SK-N-SH (cell line): Measurements from ENCODE around the gene RCN2. TPM values are rescaled to one million over a fixed set of nuclear protein-coding genes. Genes with fewer than 3 reads are reported as not detected.
A peak's percentile ranks its signal among the peaks of the same experiment; 100 is the strongest.

ENCODE experiments used
- CTCF ChIA-PET: fragments of 300-600, 350-600 bp; formaldehyde crosslinking; extraction: SDS; loops from one replicate; lab custom pipeline; 2021; lab: Yijun Ruan, JAX
- POLR2A ChIA-PET: fragments of 350-600 bp; sonication (Branson Sonifier 250); formaldehyde crosslinking; extraction: SDS; loops from one replicate; lab custom pipeline; 2020; ENCODE audit warnings: antibody characterized with exemption, inconsistent platforms; lab: Yijun Ruan, JAX
- DNase-seq: peaks from one replicate; pipeline ENCODE4 v3.0.0; 2012
- H2AFZ ChIP-seq: fragments of 200-600 bp; sonication (generic); 2 replicates; pipeline ENCODE4 v1.8.1; 2016; ENCODE audit warnings: antibody characterized with exemption, mild to moderate bottlenecking, low read depth
- H3F3A ChIP-seq: fragments of 200-600 bp; sonication (generic); replicated peaks from 2 replicates; pipeline ENCODE3; 2016; ENCODE audit warnings: antibody characterized with exemption, mild to moderate bottlenecking; ENCODE audit not compliant: insufficient read depth
- H3K27ac ChIP-seq, 2 experiments: fragments of 200-500 bp in 1 of 2; fragments of 200-600 bp in 1 of 2; sonication (Bioruptor generic) in 1 of 2; sonication (generic), shearing (Covaris generic) in 1 of 2; 2 replicates each; pipeline versions ENCODE4 v1.5.1 to v1.6.1; 2014 to 2016; ENCODE audit warnings: low read depth in 2 of 2, inconsistent platforms in 1 of 2, low read length in 1 of 2, mild to moderate bottlenecking in 1 of 2, mixed read lengths in 1 of 2
- H3K27me3 ChIP-seq: fragments of 200-600 bp; sonication (generic), shearing (Covaris generic); 2 replicates; pipeline ENCODE4 v1.6.1; 2016; ENCODE audit warnings: mixed run types; ENCODE audit not compliant: insufficient read depth
- H3K36me3 ChIP-seq, 2 experiments: fragments of 200-500 bp in 1 of 2; fragments of 200-600 bp in 1 of 2; sonication (Bioruptor generic) in 1 of 2; sonication (generic) in 1 of 2; replicated peaks in 1 of 2; 2 replicates each; pipeline versions ENCODE3 to v1.5.1; 2014 to 2016; ENCODE audit warnings: low read length in 1 of 2, mild to moderate bottlenecking in 1 of 2; ENCODE audit not compliant: insufficient read depth in 2 of 2, control insufficient read depth in 1 of 2
- H3K4me1 ChIP-seq, 2 experiments: fragments of 200-500 bp in 1 of 2; fragments of 200-600 bp in 1 of 2; sonication (Bioruptor generic) in 1 of 2; sonication (generic), shearing (Covaris generic) in 1 of 2; 2 replicates each; pipeline versions ENCODE4 v1.5.1 to v1.6.1; 2014 to 2016; ENCODE audit warnings: low read depth in 1 of 2, low read length in 1 of 2, mixed run types in 1 of 2; ENCODE audit not compliant: insufficient read depth in 2 of 2, control insufficient read depth in 1 of 2
- H3K4me2 ChIP-seq: fragments of 200-600 bp; sonication (generic), shearing (Covaris generic); 2 replicates; pipeline ENCODE4 v1.6.1; 2017; ENCODE audit warnings: mixed run types
- H3K4me3 ChIP-seq, 2 experiments: fragments of 200-500 bp in 1 of 2; fragments of 200-600 bp in 1 of 2; sonication (Bioruptor generic) in 1 of 2; sonication (generic), shearing (Covaris generic) in 1 of 2; 2 replicates each; pipeline versions ENCODE4 v1.5.1 to v1.8.1; 2014 to 2016; ENCODE audit warnings: low read depth in 2 of 2, inconsistent platforms in 1 of 2, low read length in 1 of 2, mild to moderate bottlenecking in 1 of 2, mixed read lengths in 1 of 2, moderate library complexity in 1 of 2
- H3K79me2 ChIP-seq: fragments of 200-600 bp; sonication (generic); 2 replicates; pipeline ENCODE4 v1.8.1; 2017; ENCODE audit warnings: mild to moderate bottlenecking; ENCODE audit not compliant: insufficient read depth
- H3K9ac ChIP-seq: fragments of 200-600 bp; sonication (generic); 2 replicates; pipeline ENCODE4 v1.6.1; 2017; ENCODE audit warnings: mixed run types
- H3K9me2 ChIP-seq: fragments of 200-600 bp; sonication (generic); 2 replicates; pipeline ENCODE4 v1.6.1; 2017; ENCODE audit warnings: mixed run types
- H3K9me3 ChIP-seq: fragments of 200-600 bp; sonication (generic); 2 replicates; pipeline ENCODE4 v1.6.1; 2017; ENCODE audit warnings: mixed run types, mild to moderate bottlenecking, moderate library complexity
- H4K20me1 ChIP-seq: fragments of 200-600 bp; sonication (generic); 2 replicates; pipeline ENCODE4 v1.6.1; 2017; ENCODE audit warnings: mild to moderate bottlenecking, mixed run types; ENCODE audit not compliant: insufficient read depth
- MXI1 ChIP-seq: IDR thresholded peaks from 2 replicates; pipeline ENCODE4 v1.6.1; 2012; ENCODE audit warnings: mild to moderate bottlenecking, low read depth, low read length, improper control_type of control experiment
- NFIC ChIP-seq: IDR thresholded peaks from 2 replicates; pipeline ENCODE4 v1.4.0; 2012; ENCODE audit warnings: borderline replicate concordance
- NRF1 ChIP-seq: IDR thresholded peaks from 2 replicates; pipeline ENCODE4 v1.6.1; 2012; ENCODE audit warnings: low read depth, mild to moderate bottlenecking, low read length
- SIN3A ChIP-seq: IDR thresholded peaks from 2 replicates; pipeline ENCODE4 v1.6.1; 2012; ENCODE audit warnings: low read depth, mild to moderate bottlenecking, low read length, moderate library complexity, borderline replicate concordance
- TAF1 ChIP-seq: IDR thresholded peaks from 2 replicates; pipeline ENCODE4 v1.6.1; 2012; ENCODE audit warnings: low read depth, mild to moderate bottlenecking, low read length, moderate library complexity, borderline replicate concordance
- TEAD4 ChIP-seq: IDR thresholded peaks from 2 replicates; pipeline ENCODE4 v1.4.0; 2012; ENCODE audit warnings: mild to moderate bottlenecking, borderline replicate concordance; ENCODE audit not compliant: insufficient read depth
- WGBS: methylation state at CpG from one replicate; pipeline ENCODE4 v1.1.6; 2017; ENCODE audit warnings: low lambda C conversion rate; 5-methylcytosine and 5-hydroxymethylcytosine counted together
- polyA plus RNA-seq, 3 experiments: library from polyadenylated mRNA; depleted of rRNA; stranded (reverse); fragments of >200 nt; gene quantifications; 2 replicates each; pipeline ENCODE4 v1.2.3, GENCODE V29; 2012
- TF ChIP-seq, protein P1 (sequence below): fragments of 200-600 bp; sonication (generic); IDR thresholded peaks from 2 replicates; pipeline ENCODE4 v1.6.1; 2017; ENCODE audit warnings: antibody characterized with exemption, mild to moderate bottlenecking, moderate library complexity
- TF ChIP-seq, protein P2 (sequence below): IDR thresholded peaks from 2 replicates; pipeline ENCODE4 v1.4.0; 2012; ENCODE audit warnings: low read depth
- TF ChIP-seq, protein P3 (sequence below): IDR thresholded peaks from 2 replicates; pipeline ENCODE4; 2012

RCN2 gene
- polyA plus RNA-seq, 1 of the 3 experiments (the other 2 are of a cell fraction), result 78.6 TPM

DNA sequence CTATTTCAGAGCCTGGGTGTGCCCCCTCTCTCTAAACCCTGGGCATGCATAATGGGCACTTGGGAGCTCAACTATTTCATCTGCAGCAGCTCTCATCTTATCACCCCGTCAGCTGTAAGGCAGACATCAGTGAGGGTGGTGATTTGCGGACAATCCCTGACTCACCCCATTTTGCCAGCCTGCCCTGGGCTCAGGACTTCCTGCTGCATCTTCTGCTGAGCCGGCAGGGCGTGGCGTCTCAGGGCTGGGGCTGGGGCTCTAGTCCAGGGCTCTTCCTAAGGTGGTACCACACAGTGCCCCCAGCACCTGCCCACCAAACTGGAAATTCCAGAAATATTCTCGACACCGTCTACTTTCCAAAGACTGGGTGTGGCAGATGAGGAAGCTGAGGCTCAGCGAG lies 62.5 kb downstream of the RCN2 start (continued):
- TF ChIP-seq TEAD4 (no peak), NRF1 (no peak)

DNA sequence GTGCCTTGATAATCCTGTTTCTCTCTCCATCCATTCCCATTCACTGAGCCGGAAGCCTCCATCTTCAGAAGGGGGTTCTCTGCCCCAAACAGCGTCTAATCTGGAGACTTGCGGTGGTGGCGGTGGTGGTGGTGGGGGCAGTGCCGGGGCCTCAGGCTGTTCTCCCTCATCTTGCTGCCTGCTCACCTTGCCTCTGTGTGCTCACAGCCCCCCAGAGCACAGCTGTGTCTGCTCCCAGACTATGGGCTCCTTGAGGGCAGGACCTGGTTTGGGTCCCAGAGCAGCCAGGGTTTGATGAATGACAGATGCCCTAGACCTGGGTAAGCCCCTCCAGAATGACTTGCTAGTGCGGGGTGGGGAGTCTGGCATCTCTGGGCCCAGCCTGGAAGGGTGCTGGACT lies 62.9 kb downstream of the RCN2 start:
- ChIA-PET CTCF (interaction anchor here (0.9 to 2.6 kb wide), 7 partner anchors 21 to 548 kb away, joined by 3 to 6 read pairs (median 4); no protein-coding TSS in a partner anchor), POLR2A (interaction anchor here (1.4 to 2.6 kb wide), 2 partner anchors 47 to 63 kb away, joined by 3 to 14 read pairs; partner anchors contain the start of gene RCN2)
- TF ChIP-seq TAF1 (no peak), SIN3A (no peak)
- TF ChIP-seq, protein P1, sequence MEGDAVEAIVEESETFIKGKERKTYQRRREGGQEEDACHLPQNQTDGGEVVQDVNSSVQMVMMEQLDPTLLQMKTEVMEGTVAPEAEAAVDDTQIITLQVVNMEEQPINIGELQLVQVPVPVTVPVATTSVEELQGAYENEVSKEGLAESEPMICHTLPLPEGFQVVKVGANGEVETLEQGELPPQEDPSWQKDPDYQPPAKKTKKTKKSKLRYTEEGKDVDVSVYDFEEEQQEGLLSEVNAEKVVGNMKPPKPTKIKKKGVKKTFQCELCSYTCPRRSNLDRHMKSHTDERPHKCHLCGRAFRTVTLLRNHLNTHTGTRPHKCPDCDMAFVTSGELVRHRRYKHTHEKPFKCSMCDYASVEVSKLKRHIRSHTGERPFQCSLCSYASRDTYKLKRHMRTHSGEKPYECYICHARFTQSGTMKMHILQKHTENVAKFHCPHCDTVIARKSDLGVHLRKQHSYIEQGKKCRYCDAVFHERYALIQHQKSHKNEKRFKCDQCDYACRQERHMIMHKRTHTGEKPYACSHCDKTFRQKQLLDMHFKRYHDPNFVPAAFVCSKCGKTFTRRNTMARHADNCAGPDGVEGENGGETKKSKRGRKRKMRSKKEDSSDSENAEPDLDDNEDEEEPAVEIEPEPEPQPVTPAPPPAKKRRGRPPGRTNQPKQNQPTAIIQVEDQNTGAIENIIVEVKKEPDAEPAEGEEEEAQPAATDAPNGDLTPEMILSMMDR, result no peak
- TF ChIP-seq, protein P2, sequence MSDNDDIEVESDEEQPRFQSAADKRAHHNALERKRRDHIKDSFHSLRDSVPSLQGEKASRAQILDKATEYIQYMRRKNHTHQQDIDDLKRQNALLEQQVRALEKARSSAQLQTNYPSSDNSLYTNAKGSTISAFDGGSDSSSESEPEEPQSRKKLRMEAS, result no peak
- TF ChIP-seq, protein P3, sequence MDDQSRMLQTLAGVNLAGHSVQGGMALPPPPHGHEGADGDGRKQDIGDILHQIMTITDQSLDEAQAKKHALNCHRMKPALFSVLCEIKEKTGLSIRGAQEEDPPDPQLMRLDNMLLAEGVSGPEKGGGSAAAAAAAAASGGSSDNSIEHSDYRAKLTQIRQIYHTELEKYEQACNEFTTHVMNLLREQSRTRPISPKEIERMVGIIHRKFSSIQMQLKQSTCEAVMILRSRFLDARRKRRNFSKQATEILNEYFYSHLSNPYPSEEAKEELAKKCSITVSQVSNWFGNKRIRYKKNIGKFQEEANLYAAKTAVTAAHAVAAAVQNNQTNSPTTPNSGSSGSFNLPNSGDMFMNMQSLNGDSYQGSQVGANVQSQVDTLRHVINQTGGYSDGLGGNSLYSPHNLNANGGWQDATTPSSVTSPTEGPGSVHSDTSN, result no peak
- H4K20me1 ChIP-seq, result no peaks in the 10 kb centered on the region
- no peak overlapping the region; a peak in 1 of 4 replicates for H3K27ac ChIP-seq
- no peak overlapping the region for H3K4me3 ChIP-seq
- no peak for DNase-seq
- no peaks in the 10 kb centered on the region for H3K27me3 ChIP-seq
- H3K36me3 ChIP-seq, result no peaks in the 10 kb centered on the region
- H3K9ac ChIP-seq, result no peak overlapping the region
- no peaks in the 10 kb centered on the region for H3F3A ChIP-seq
- no peaks in the 10 kb centered on the region for H3K9me3 ChIP-seq
- 90% methylated on average over 6 of the region's 6 CpGs for WGBS
- H3K4me1 ChIP-seq, result peaks cover 16 to 42% of the 10 kb centered on the region in 2 experiments; a peak in 3 of 4 replicates
- H3K4me2 ChIP-seq, result no peak overlapping the region
- H3K79me2 ChIP-seq, result no peaks in the 10 kb centered on the region
- no peaks in the 10 kb centered on the region for H3K9me2 ChIP-seq
- peak overlapping the region; percentile 62; the same call in 1 of the 2 replicates for H2AFZ ChIP-seq

DNA sequence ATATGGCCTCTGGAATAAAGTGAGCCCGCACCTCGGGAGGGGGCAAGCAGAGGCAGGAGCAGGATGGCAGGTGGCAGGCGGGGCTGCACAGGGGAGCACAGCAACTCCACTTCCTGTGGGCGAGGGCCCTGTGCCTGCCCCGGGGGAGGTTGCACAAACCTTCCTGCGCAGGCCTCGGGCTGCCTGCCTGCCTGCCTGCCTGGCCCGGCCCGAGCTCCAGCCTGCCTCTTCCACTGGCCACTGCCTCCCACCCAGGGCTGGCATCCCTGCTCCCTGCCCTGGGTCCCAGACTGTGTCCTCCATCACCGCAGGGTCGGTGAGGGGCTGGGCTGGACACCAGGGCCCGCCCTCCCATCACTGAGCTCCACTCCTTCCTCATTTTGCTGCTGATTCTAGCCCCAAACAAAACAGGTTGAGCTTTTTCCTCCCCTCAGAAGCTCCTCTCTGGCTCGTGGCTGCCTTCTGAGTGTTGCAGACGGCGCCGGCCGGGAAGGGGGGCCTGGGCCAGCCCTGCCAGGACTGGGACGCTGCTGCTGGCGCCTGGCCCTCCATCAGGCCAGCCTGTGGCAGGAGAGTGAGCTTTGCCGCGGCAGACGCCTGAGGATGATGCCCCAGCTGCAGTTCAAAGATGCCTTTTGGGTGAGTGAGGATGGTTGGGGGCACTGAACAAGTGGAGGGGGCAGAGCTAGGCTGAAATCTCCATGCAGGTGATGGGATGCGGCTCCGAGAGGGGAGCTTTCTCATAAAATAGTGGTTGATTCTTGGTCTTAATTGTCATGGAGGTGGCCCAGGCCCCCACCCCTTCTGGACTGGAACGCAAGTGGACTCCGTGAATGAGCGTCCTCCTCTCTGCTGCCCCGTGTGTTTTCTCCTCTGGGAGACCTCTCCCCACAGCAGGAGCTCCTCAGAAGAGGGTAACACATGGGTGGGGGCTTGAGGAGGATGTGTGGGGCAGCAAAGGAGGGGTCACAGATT lies 63.7 kb downstream of the RCN2 start, which contains the start of gene PSTPIP1:
Gene PSTPIP1 (plus strand): TSS at position 156 of the 975 bp plus-strand sequence. CDS start 448 bp downstream, at position 604.
- ChIA-PET POLR2A (interaction anchor here (1.0 to 2.6 kb wide), 3 partner anchors 16 to 64 kb away, joined by 3 to 14 read pairs (median 3); partner anchors contain the start of gene RCN2), CTCF (interaction anchor here (0.9 to 2.6 kb wide), 7 partner anchors 22 to 548 kb away, joined by 3 to 6 read pairs (median 4); no protein-coding TSS in a partner anchor)
- DNase-seq, result peak; percentile 87
- Histone ChIP-seq H3K27ac (peak within 1 kb of the TSS in 1 of 2 experiments; percentile 83; a peak in 2 of 4 replicates), H3K79me2 (no peaks in the 10 kb centered on the region), H3K4me1 (peaks cover 16 to 42% of the 10 kb centered on the region in 2 experiments; a peak in 3 of 4 replicates), H3K4me2 (peak within 1 kb of the TSS; percentile 37), H3K36me3 (no peaks in the 10 kb centered on the region), H3K9ac (peak within 1 kb of the TSS; percentile 46; the same call in 1 of the 2 replicates), H3K9me2 (no peaks in the 10 kb centered on the region), H3K9me3 (no peaks in the 10 kb centered on the region), H3F3A (no peaks in the 10 kb centered on the region), H3K4me3 (no peak within 1 kb of the TSS), H2AFZ (peak within 1 kb of the TSS; percentile 62; the same call in 1 of the 2 replicates), H4K20me1 (no peaks in the 10 kb centered on the region), H3K27me3 (no peaks in the 10 kb centered on the region)
- TF ChIP-seq MXI1 (peak; percentile 46; the same call in 1 of the 2 replicates), NFIC (no peak)
- 59% methylated on average over 15 of the region's 28 CpGs for WGBS
